HG03521 (cell line): Measurements from ENCODE around the gene SLC22A25.
"Not testable (repeated sequence)": the region's sequence is repeated elsewhere in the genome, so short reads cannot be mapped to it uniquely, and the experiment has no call there.

Experiments used
- ATAC-seq: cut with Tn5 transposase; IDR thresholded peaks from one replicate; pipeline ENCODE4 v1.9.1; 2021; ENCODE audit warnings: mild to moderate bottlenecking, moderate library complexity; ENCODE audit not compliant: unreplicated experiment

The SLC22A25 gene

DNA sequence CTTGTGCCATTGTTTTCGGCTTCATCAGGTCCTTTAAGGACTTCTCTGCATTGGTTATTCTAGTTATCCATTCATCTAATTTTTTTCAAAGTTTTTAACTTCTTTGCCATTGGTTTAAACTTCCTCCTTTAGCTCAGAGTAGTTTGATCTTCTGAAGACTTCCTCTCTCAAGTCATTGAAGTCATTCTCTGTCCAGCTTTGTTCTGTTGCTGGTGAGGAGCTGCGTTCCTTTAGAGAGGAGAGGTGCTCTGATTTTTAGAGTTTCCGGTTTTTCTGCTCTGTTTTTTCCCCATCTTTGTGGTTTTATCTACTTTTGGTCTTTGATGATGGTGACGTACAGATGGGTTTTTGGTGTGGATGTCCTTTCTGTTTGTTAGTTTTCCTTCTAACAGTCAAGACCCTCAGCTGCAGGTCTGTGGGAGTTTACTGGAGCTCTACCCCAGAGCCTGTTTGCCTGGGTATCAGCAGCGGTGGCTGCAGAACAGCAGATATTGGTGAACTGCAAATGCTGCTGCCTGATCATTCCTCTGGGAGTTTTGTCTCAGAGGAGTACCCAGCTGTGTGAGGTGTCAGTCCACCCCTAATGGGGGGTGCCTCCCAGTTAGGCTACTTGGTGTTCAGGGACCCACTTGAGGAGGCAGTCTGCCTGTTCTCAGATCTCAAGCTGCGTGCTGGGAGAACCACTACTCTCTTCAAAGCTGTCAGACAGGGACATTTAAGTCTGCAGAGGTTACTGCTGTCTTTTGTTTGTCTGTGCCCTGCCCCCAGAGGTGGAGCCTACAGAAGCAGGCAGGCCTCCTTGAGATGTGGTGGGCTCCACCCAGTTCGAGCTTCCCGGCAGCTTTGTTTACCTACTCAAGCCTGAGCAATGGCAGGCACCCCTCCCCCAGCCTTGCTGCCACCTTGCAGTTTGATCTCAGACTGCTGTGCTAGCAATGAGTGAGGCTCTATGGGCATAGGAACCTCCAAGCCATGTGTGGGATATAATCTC is 7.6 kb downstream of the SLC22A25 start:
- ATAC-seq: not testable (repeated sequence)

GRCh38 chr11:63229815-63230214 is 13.6 kb downstream of the SLC22A25 start:
- ATAC-seq: no peak

GRCh38 chr11:63227521-63228107 is 15.8 kb downstream of the SLC22A25 start:
- ATAC-seq: no peak

- ATAC-seq: no peak
Measured at GRCh38 chr11:63226488-63227114, 16.8 kb downstream of the SLC22A25 start.

DNA sequence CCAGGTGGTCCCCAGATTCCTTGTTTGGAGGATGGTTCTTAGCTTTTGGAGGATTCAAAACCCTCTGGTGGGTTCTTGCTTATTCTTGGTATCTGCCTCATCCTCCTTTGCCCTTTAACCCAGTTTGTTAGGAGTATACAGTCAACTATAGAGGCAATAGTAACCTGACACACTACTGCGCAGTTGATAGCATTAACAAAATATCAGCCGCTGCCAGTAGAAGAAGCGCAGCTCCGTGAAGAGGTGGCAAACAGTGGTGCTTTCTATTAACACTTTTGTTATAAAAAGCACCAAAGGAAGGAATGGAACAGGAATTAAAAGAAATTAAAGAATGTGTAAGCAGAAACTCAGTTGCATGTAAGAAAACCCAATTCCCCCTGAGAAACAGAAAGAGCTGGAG is 29.3 kb downstream of the SLC22A25 start:
- no peak for ATAC-seq

DNA sequence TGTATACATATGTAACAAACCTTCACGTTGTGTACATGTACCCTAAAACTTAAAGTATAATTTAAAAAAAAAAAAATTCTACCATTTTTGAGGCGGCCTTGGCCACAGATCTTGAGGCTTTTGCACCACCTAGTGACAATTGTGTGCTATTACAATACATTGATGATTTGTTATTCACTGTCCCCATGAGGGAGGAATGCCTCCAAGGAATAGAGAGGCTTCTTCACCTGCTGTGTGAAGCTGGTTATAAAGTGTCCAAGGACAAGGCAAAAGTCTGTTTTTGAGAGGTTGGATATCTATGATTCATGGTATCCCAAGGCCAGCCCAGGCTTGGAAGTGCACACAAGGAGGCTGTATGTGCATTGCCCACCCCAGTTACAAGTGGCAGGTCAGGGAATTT is 30.7 kb downstream of the SLC22A25 start:
- ATAC-seq: no peak

DNA sequence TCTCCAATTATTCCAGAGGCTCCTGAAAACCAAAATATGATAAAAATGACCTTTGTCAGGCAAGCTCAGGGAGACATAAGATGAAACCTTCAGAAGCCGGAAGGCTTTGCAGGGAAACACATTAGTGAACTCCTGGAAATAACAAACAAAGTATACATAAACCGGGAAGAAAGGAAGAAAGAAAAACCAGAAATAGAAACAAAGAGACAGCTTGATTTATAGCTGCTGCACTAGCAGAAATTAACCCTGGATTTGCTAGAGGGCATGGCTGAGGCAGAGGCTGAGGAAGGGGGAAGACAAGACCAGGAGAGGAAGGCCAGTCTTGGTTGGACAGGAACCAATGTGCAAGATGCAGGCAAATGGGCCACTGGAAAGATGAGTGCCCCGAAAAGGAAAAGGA is 33.3 kb downstream of the SLC22A25 start:
- no peak for ATAC-seq
